GM19328 (cell line): ENCODE data around the gene DYNC1LI1.
"Not testable (repeated sequence)": the region's sequence is repeated elsewhere in the genome, so short reads cannot be mapped to it uniquely, and the experiment has no call there.

ENCODE experiments used
- ATAC-seq: cut with Tn5 transposase; IDR thresholded peaks from one replicate; pipeline ENCODE4 v1.9.1; 2021; ENCODE audit warnings: mild to moderate bottlenecking, moderate library complexity; ENCODE audit not compliant: unreplicated experiment

The DYNC1LI1 gene

GRCh38 chr3:32540899-32541298, 29.8 kb downstream of the DYNC1LI1 start:
- no peak for ATAC-seq

GRCh38 chr3:32532434-32532833, 38.2 kb downstream of the DYNC1LI1 start:
- ATAC-seq: no peak

- no peak for ATAC-seq
Observed at GRCh38 chr3:32531010-32531647, 39.5 kb downstream of the DYNC1LI1 start.

- ATAC-seq: no peak
Observed at GRCh38 chr3:32525720-32526119, 44.9 kb downstream of the DYNC1LI1 start.

- no peak for ATAC-seq
Observed at GRCh38 chr3:32522682-32523081, 48.0 kb downstream of the DYNC1LI1 start.

- not testable (repeated sequence) for ATAC-seq
Observed at GRCh38 chr3:32518921-32519320, 51.7 kb downstream of the DYNC1LI1 start.

GRCh38 chr3:32516751-32517150, 53.9 kb downstream of the DYNC1LI1 start:
- peak; percentile 21 for ATAC-seq

- no peak for ATAC-seq
Observed at GRCh38 chr3:32511005-32511404, 59.7 kb downstream of the DYNC1LI1 start.

- ATAC-seq: peak; percentile 82
Observed at GRCh38 chr3:32510075-32510724, 60.5 kb downstream of the DYNC1LI1 start.

- no peak for ATAC-seq
Observed at GRCh38 chr3:32508711-32509110, 61.9 kb downstream of the DYNC1LI1 start.

- no peak for ATAC-seq
Observed at GRCh38 chr3:32506466-32506865, 64.2 kb downstream of the DYNC1LI1 start.

- ATAC-seq: no peak
Observed at GRCh38 chr3:32502946-32503286, 67.7 kb downstream of the DYNC1LI1 start.

- peak; percentile 54 for ATAC-seq
Observed at GRCh38 chr3:32502118-32502945, 68.3 kb downstream of the DYNC1LI1 start, which contains the start of gene CMTM6. Gene CMTM6 (minus strand): TSS chr3:32502852. CDS start chr3:32502745, 107 bp downstream.

- ATAC-seq: no peak
Observed at GRCh38 chr3:32501783-32502117, 68.9 kb downstream of the DYNC1LI1 start.

- no peak for ATAC-seq
Observed at GRCh38 chr3:32500880-32501782, 69.5 kb downstream of the DYNC1LI1 start.

- no peak for ATAC-seq
Observed at GRCh38 chr3:32500231-32500630, 70.4 kb downstream of the DYNC1LI1 start.

- ATAC-seq: no peak
Observed at GRCh38 chr3:32499585-32499984, 71.1 kb downstream of the DYNC1LI1 start.

- ATAC-seq: no peak
Observed at GRCh38 chr3:32498992-32499391, 71.7 kb downstream of the DYNC1LI1 start.

- ATAC-seq: no peak
Observed at GRCh38 chr3:32498252-32498651, 72.4 kb downstream of the DYNC1LI1 start.

- ATAC-seq: no peak
Observed at GRCh38 chr3:32495609-32496008, 75.0 kb downstream of the DYNC1LI1 start.

GRCh38 chr3:32495085-32495484, 75.6 kb downstream of the DYNC1LI1 start:
- no peak for ATAC-seq
